OCI-LY1 (cell line): ENCODE data around the gene PBRM1.

ENCODE experiments used
- H2AFZ ChIP-seq: fragments of 200-600 bp; sonication (generic), shearing (Covaris generic); 2 replicates; pipeline ENCODE4 v1.6.0; 2014; ENCODE audit warnings: antibody characterized with exemption, mild to moderate bottlenecking, low read length
- H3F3A ChIP-seq: fragments of 200-600 bp; sonication (generic), shearing (Covaris generic); 2 replicates; pipeline ENCODE4 v1.6.0; 2014; ENCODE audit warnings: mild to moderate bottlenecking, antibody characterized with exemption, low read length, moderate library complexity; ENCODE audit not compliant: insufficient read depth
- H3K27ac ChIP-seq: fragments of 200-600 bp; sonication (generic); 2 replicates; pipeline ENCODE4 v1.5.1; 2014; ENCODE audit warnings: low read length, mixed run types, mild to moderate bottlenecking, low read depth; ENCODE audit not compliant: poor library complexity, severe bottlenecking
- H3K27me3 ChIP-seq: fragments of 200-600 bp; sonication (generic); 2 replicates; pipeline ENCODE4 v1.6.0; 2014; ENCODE audit warnings: antibody characterized with exemption, mild to moderate bottlenecking, low read length, moderate library complexity; ENCODE audit not compliant: insufficient read depth
- H3K36me3 ChIP-seq: fragments of 200-600 bp; sonication (generic); 2 replicates; pipeline ENCODE4 v1.6.1; 2014; ENCODE audit warnings: mild to moderate bottlenecking, antibody characterized with exemption, low read length, moderate library complexity, mixed read lengths; ENCODE audit not compliant: insufficient read depth
- H3K4me1 ChIP-seq: fragments of 200-600 bp; sonication (generic); 2 replicates; pipeline ENCODE4 v1.5.1; 2014; ENCODE audit warnings: mild to moderate bottlenecking, low read length, moderate library complexity; ENCODE audit not compliant: insufficient read depth, severe bottlenecking
- H3K4me2 ChIP-seq: fragments of 200-600 bp; sonication (generic), shearing (Covaris generic); 2 replicates; pipeline ENCODE4 v1.6.1; 2014; ENCODE audit warnings: low read length
- H3K4me3 ChIP-seq: fragments of 200-600 bp; sonication (generic); 2 replicates; pipeline ENCODE4 v1.5.1; 2014; ENCODE audit warnings: low read length, low read depth, mild to moderate bottlenecking, mixed read lengths; ENCODE audit not compliant: poor library complexity, severe bottlenecking
- H3K79me2 ChIP-seq: fragments of 200-600 bp; shearing (Covaris generic); 2 replicates; pipeline ENCODE4 v1.6.1; 2016; ENCODE audit warnings: mixed run types, low read length, mixed read lengths; ENCODE audit not compliant: insufficient read depth
- H3K9ac ChIP-seq: fragments of 200-600 bp; sonication (generic), shearing (Covaris generic); 2 replicates; pipeline ENCODE4 v1.6.1; 2014; ENCODE audit warnings: mild to moderate bottlenecking, low read length, mixed read lengths
- H3K9me2 ChIP-seq: fragments of 200-600 bp; sonication (generic), shearing (Covaris generic); 2 replicates; pipeline ENCODE4 v1.6.1; 2014; ENCODE audit warnings: low read depth, mild to moderate bottlenecking, low read length, mixed read lengths
- H3K9me3 ChIP-seq: fragments of 200-600 bp; shearing (Covaris generic); 2 replicates; pipeline ENCODE4 v1.6.1; 2014; ENCODE audit warnings: low read length, mixed read lengths
- H4K20me1 ChIP-seq: fragments of 200-600 bp; sonication (generic), shearing (Covaris generic); 2 replicates; pipeline ENCODE4 v1.6.0; 2016; ENCODE audit warnings: mild to moderate bottlenecking, low read length; ENCODE audit not compliant: insufficient read depth
- CTCF ChIP-seq: fragments of 200-600 bp; sonication (generic), shearing (Covaris generic); IDR thresholded peaks from 2 replicates; pipeline ENCODE4 v1.5.1; 2017; ENCODE audit warnings: mild to moderate bottlenecking, antibody characterized with exemption, low read length, moderate library complexity, mixed read lengths
- EZH2 ChIP-seq: fragments of 200-600 bp; sonication (generic), shearing (Covaris generic); IDR thresholded peaks from 2 replicates; pipeline ENCODE4 v1.8.0; 2017; ENCODE audit warnings: borderline replicate concordance, mixed run types, mild to moderate bottlenecking, antibody characterized with exemption, low read length, moderate library complexity, mixed read lengths

The PBRM1 gene

GRCh38 chr3:52633786-52634185 is 51.9 kb downstream of the PBRM1 start:
- Histone ChIP-seq H3K4me3 (no peak overlapping the region), H3K9me2 (no peaks in the 10 kb centered on the region), H4K20me1 (no peaks in the 10 kb centered on the region), H3K27me3 (no peaks in the 10 kb centered on the region), H3K36me3 (peaks cover 51% of the 10 kb centered on the region), H3K4me2 (no peak overlapping the region), H3K27ac (no peak overlapping the region), H3K79me2 (no peaks in the 10 kb centered on the region), H3K9ac (no peak overlapping the region), H3K9me3 (no peaks in the 10 kb centered on the region), H3K4me1 (no peaks in the 10 kb centered on the region), H3F3A (no peaks in the 10 kb centered on the region), H2AFZ (no peak overlapping the region)
- TF ChIP-seq EZH2 (no peak), CTCF (no peak)

DNA sequence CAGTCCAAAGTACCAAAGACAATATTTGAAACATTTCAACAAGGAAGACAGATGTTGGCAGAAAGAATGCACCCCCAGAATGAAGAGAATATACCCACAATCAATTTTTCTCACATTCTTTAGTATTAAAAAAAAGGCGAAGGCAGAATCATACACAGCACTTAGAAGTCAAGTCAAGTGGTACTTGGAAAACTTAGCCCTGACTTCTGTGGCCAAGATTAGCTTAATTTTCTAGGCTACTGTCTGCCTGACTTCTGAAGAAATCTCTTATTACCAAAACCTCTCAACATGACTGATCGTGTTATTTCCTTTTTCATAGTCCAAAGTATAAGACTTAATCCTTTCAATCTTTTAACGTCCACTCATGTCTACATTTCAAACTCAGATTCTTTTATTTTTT is 60.7 kb downstream of the PBRM1 start:
- H3K9ac ChIP-seq: no peak overlapping the region
- H3F3A ChIP-seq: no peaks in the 10 kb centered on the region
- H3K4me3 ChIP-seq: no peak overlapping the region
- no peaks in the 10 kb centered on the region for H3K4me1 ChIP-seq
- no peak overlapping the region for H2AFZ ChIP-seq
- H3K4me2 ChIP-seq: no peak overlapping the region
- TF ChIP-seq CTCF: no peak
- H3K27me3 ChIP-seq: no peaks in the 10 kb centered on the region
- H3K79me2 ChIP-seq: no peaks in the 10 kb centered on the region
- H3K36me3 ChIP-seq: peaks cover 49% of the 10 kb centered on the region
- H4K20me1 ChIP-seq: no peaks in the 10 kb centered on the region
- no peaks in the 10 kb centered on the region for H3K9me2 ChIP-seq
- H3K27ac ChIP-seq: no peak overlapping the region
- H3K9me3 ChIP-seq: no peaks in the 10 kb centered on the region

- Histone ChIP-seq H3K4me1 (no peaks in the 10 kb centered on the region), H3K27ac (no peak overlapping the region), H2AFZ (no peak overlapping the region), H3K9me2 (no peaks in the 10 kb centered on the region), H4K20me1 (no peaks in the 10 kb centered on the region), H3K4me2 (no peak overlapping the region), H3K27me3 (no peaks in the 10 kb centered on the region), H3K79me2 (no peaks in the 10 kb centered on the region), H3K4me3 (no peak overlapping the region), H3K9ac (no peak overlapping the region), H3K36me3 (peaks cover 41% of the 10 kb centered on the region), H3F3A (no peaks in the 10 kb centered on the region), H3K9me3 (no peaks in the 10 kb centered on the region)
- TF ChIP-seq EZH2 (no peak), CTCF (no peak)
These were observed 62.4 kb downstream of the PBRM1 start for GRCh38 chr3:52623234-52623792.
